ENCODE data around the gene RORC.

Gene RORC

DNA sequence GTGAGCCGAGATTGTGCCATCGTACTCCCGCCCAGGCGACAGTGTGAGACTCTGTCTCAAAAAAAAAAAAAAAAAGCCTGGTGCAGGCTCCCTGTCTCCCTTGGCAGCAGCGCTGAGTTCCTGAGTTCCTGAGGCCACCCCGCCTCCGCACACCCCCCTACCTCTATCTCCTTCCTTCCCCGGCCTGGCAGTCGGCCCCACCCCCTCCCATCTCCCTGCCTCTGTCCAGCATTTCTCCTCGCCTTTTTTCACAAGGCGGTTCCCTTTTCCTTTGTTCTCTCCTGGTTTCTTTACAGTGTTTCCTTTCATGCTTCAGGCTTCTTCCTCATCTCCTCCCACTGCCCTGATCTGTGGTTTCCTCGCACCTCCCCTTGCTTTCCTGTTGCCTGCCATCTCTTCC is 2.7 kb downstream of the RORC start:
- no peak for DNase-seq (ENCODE audit: low read depth)
- TF ChIP-seq CTCF (IDR thresholded peaks at IDR 0.05; ENCODE audit: low read depth, low read length, missing control alignments), result no peak
- no peak overlapping the region for H3K4me3 ChIP-seq (ENCODE audit: low read depth, low read length)

DNA sequence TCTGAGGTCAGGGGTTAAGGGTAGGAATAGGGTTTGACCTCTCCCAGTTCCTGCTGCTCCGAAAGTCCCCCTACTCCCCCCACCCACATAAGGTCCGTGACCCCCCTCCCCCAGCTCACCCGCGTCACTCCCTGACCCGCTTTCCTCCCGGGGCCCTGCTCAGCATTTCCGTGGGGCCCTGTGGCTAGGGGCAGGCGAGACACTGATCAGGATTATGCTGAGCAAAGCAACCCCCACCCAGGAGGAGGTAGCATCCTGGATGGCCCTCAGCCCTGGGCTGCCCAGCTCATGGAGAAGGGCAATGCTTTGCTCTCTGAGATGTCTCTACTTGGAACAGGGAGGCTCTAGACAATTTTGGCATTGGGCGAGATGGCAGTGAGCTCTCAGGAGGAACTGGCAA is 3.7 kb downstream of the RORC start:
- TF ChIP-seq CTCF (IDR thresholded peaks at IDR 0.05; ENCODE audit: low read depth, low read length, missing control alignments), result no peak
- no peak overlapping the region for H3K4me3 ChIP-seq (ENCODE audit: low read depth, low read length)
- DNase-seq (ENCODE audit: low read depth), result no peak

DNA sequence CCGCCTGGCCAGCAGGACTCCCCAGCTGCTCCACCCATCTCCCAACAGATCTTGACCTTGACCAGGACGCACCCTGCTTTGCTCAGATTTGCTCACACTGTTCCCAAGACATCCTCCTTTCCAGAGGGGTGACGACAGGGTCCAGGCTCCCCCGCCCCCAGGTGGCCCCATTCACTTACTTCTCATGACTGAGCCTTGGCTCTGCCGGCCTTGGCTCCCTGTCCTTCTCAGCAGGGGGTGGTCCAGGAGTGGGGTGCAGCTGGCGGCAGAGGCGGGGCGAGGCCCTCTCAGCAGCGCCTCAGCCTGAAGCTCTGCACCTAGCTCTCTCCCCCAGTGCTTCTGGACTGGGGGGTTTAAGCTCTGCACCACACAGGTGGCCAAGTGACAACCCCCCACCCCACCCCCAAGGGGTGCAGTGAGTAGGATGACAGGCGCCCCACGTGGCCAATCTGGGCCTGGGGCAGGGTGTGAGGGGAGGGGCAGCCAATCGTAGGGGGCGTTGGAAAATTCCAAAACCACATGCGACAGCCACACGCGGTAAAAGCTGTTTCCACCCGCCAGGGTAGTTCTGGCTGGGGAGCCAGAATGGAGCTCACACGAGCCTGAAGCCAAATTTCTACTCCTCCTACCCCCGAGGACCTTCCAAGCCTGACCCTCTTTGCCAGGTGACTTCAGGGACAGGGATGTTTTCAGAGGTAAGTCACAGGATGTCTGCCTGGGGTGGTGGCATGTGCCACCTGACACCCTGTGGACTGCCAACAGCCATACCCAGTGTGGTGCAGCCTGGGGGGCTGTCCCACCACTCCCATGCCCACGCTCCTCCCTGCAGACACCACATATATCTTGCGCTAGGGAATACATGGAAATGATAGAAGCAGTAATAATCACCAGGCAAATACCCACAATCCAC is 5.6 kb downstream of the RORC start:
- H3K4me3 ChIP-seq (ENCODE audit: low read depth, low read length), result no peak overlapping the region
- no peak for DNase-seq (ENCODE audit: low read depth)
- TF ChIP-seq CTCF (IDR thresholded peaks at IDR 0.05; ENCODE audit: low read depth, low read length, missing control alignments), result no peak

- H3K4me3 ChIP-seq (ENCODE audit: low read depth, low read length), result no peak overlapping the region
- no peak for TF ChIP-seq CTCF (IDR thresholded peaks at IDR 0.05; ENCODE audit: low read depth, low read length, missing control alignments)
- no peak for DNase-seq (ENCODE audit: low read depth)
Measured at GRCh38 chr1:151825204-151825603, 6.4 kb downstream of the RORC start.

GRCh38 chr1:151823175-151823574 is 8.4 kb downstream of the RORC start:
- H3K4me3 ChIP-seq (ENCODE audit: low read depth, low read length), result no peak overlapping the region
- TF ChIP-seq CTCF (IDR thresholded peaks at IDR 0.05; ENCODE audit: low read depth, low read length, missing control alignments), result no peak
- no peak for DNase-seq (ENCODE audit: low read depth)

DNA sequence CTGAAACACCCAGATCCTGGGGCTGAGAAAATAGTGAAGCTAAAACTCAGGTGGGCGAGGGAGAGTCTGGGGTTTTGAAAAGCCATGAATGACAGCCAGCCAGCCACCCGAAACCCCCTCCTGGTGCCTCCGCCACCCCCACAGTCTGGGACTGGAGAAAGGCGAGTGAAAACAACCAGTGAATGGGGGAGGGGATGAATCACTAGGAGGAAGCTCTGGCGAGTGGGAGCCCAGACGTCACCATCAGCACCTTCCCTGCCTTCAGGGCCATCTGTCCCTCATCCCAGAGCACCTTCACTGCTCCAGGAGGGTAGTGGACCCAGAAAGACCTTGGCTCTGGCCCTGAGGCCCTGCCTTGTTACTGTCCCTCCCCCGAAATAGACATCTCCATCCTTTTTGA is 9.2 kb downstream of the RORC start:
- DNase-seq (ENCODE audit: low read depth), result no peak
- no peak overlapping the region for H3K4me3 ChIP-seq (ENCODE audit: low read depth, low read length)
- TF ChIP-seq CTCF (IDR thresholded peaks at IDR 0.05; ENCODE audit: low read depth, low read length, missing control alignments), result no peak

DNA sequence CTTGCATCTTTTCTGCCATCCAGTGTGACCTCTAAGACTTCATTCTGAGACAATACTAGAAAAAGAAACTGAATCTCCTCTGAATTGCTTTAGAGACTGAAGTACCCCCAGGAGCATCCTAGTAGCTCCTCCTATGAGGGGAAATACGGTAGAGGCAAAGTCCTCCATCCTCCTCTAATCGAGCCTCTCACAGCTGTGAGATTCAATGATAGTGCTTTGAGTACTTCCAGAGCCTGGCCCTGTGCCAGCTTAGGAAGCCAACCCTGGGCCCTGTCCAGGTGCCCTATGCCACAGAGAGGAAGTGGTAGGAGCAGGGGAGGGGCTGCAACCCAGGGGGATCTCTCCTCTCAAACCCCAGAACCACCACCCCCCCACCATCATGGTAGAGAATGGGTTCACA is 10.7 kb downstream of the RORC start:
- DNase-seq (ENCODE audit: low read depth), result no peak
- no peak overlapping the region for H3K4me3 ChIP-seq (ENCODE audit: low read depth, low read length)
- TF ChIP-seq CTCF (IDR thresholded peaks at IDR 0.05; ENCODE audit: low read depth, low read length, missing control alignments), result no peak
